H1 (cell line): ENCODE measurements around the gene UTS2R. TPM values are rescaled to one million over a fixed set of nuclear protein-coding genes. Genes with fewer than 3 reads are reported as not detected.

Experiments
- CTCF ChIA-PET: fragments of 300-600 bp; sonication (Branson Sonifier 250); formaldehyde crosslinking; loops from one replicate; lab custom pipeline; 2021; ENCODE audit not compliant: partially characterized antibody; lab: Charles Lee
- POLR2A ChIA-PET: fragments of 300-600 bp; sonication (Branson Sonifier 250); formaldehyde crosslinking; loops from one replicate; lab custom pipeline; 2021; ENCODE audit warnings: inconsistent platforms; ENCODE audit not compliant: partially characterized antibody; lab: Charles Lee
- DNase-seq, 2 experiments: peaks; one replicate each; pipeline versions ENCODE4 v3.0.0 to v3.0.0-alpha.2; 2010 to 2022; ENCODE audit warnings: low spot score in 2 of 2, low read depth in 1 of 2, mixed read lengths in 1 of 2
- FAIRE-seq: peaks from 2 replicates; lab custom pipeline; 2011; peaks lifted over from hg19 to GRCh38; lab: Jason Lieb, UNC
- H2AFZ ChIP-seq: 2 replicates; pipeline ENCODE4 v1.8.1; 2012; ENCODE audit warnings: low read length, inconsistent platforms
- H2AK5ac ChIP-seq: 2 replicates; pipeline ENCODE4 v1.6.1; 2013; ENCODE audit warnings: low read depth, low read length
- H2BK120ac ChIP-seq: replicated peaks from 2 replicates; pipeline ENCODE3; 2013; ENCODE audit warnings: low read depth, low read length, inconsistent platforms
- H2BK12ac ChIP-seq: 2 replicates; pipeline ENCODE4 v1.6.1; 2013; ENCODE audit warnings: low read depth, low read length
- H2BK15ac ChIP-seq: 2 replicates; pipeline ENCODE4 v1.6.1; 2013; ENCODE audit warnings: low read length
- H2BK20ac ChIP-seq: 2 replicates; pipeline ENCODE4 v1.6.1; 2013; ENCODE audit warnings: low read length
- H2BK5ac ChIP-seq: 2 replicates; pipeline ENCODE4 v1.6.1; 2013; ENCODE audit warnings: low read depth, low read length
- H3K14ac ChIP-seq: 2 replicates; pipeline ENCODE4 v1.6.1; 2013; ENCODE audit warnings: inconsistent platforms; ENCODE audit not compliant: insufficient read length
- H3K18ac ChIP-seq: 2 replicates; pipeline ENCODE4 v1.6.1; 2013; ENCODE audit warnings: low read length; ENCODE audit errors: extremely low read depth
- H3K23ac ChIP-seq: 2 replicates; pipeline ENCODE4 v1.6.1; 2013; ENCODE audit warnings: inconsistent platforms; ENCODE audit not compliant: insufficient read length
- H3K23me2 ChIP-seq: 2 replicates; pipeline ENCODE4 v1.6.1; 2013; ENCODE audit warnings: low read depth, low read length
- H3K27ac ChIP-seq: 2 replicates; pipeline ENCODE4 v1.6.1; 2011; ENCODE audit warnings: low read depth, low read length, inconsistent platforms
- H3K27me3 ChIP-seq, 4 experiments: replicated peaks in 1 of 4; 1 replicate in 1 of 4; 2 replicates in 3 of 4; pipeline versions ENCODE4 v1.6.1 to v1.8.1; 2011 to 2013; ENCODE audit warnings: low read length in 3 of 4, mild to moderate bottlenecking in 3 of 4, inconsistent platforms in 2 of 4, mixed read lengths in 2 of 4, moderate library complexity in 1 of 4; ENCODE audit not compliant: control insufficient read depth in 3 of 4, insufficient read depth in 3 of 4; ENCODE audit errors: extremely low read depth in 1 of 4
- H3K36me3 ChIP-seq, 4 experiments: 2 replicates each; pipeline versions ENCODE4 v1.6.1 to v1.8.1; 2011 to 2013; ENCODE audit warnings: mild to moderate bottlenecking in 4 of 4, low read length in 3 of 4, moderate library complexity in 2 of 4, control low read depth in 1 of 4, inconsistent platforms in 1 of 4; ENCODE audit not compliant: insufficient read depth in 4 of 4, control insufficient read depth in 2 of 4
- H3K4ac ChIP-seq: replicated peaks from 2 replicates; pipeline ENCODE3; 2013; ENCODE audit warnings: low read length, low read depth, mixed read lengths, inconsistent platforms; ENCODE audit not compliant: insufficient read length
- H3K4me1 ChIP-seq, 4 experiments: replicated peaks in 1 of 4; 1 replicate in 1 of 4; 2 replicates in 3 of 4; pipeline versions ENCODE4 v1.6.1 to v1.8.1; 2011 to 2013; ENCODE audit warnings: low read length in 3 of 4, inconsistent platforms in 2 of 4, mixed read lengths in 1 of 4; ENCODE audit not compliant: insufficient read depth in 4 of 4, control insufficient read depth in 3 of 4
- H3K4me2 ChIP-seq, 2 experiments: 2 replicates each; pipeline versions ENCODE4 v1.6.1 to v1.8.1; 2011 to 2013; ENCODE audit warnings: low read depth in 2 of 2, low read length in 2 of 2, control low read depth in 1 of 2, inconsistent platforms in 1 of 2, mild to moderate bottlenecking in 1 of 2; ENCODE audit not compliant: insufficient read depth in 1 of 2
- H3K4me3 ChIP-seq, 4 experiments: fragments of 200-600, 300-600 bp in 1 of 4; sonication (generic), shearing (Covaris generic), sonication (Bioruptor Twin) in 1 of 4; 2 replicates each; pipeline versions ENCODE4 v1.5.1 to v1.8.1; 2011 to 2016; ENCODE audit warnings: low read length in 4 of 4, low read depth in 3 of 4, control low read depth in 2 of 4, inconsistent platforms in 2 of 4, mild to moderate bottlenecking in 2 of 4, mixed read lengths in 1 of 4, moderate library complexity in 1 of 4; ENCODE audit not compliant: insufficient read depth in 2 of 4; ENCODE audit errors: extremely low read depth in 1 of 4
- H3K56ac ChIP-seq: replicated peaks from 2 replicates; pipeline ENCODE3; 2013; ENCODE audit warnings: low read depth, mild to moderate bottlenecking, mixed read lengths, low read length, inconsistent platforms; ENCODE audit not compliant: insufficient read length
- H3K79me1 ChIP-seq: 2 replicates; pipeline ENCODE4 v1.6.1; 2013; ENCODE audit warnings: low read depth, low read length, control low read depth
- H3K79me2 ChIP-seq, 2 experiments: 2 replicates each; pipeline versions ENCODE4 v1.6.1 to v1.8.1; 2012 to 2013; ENCODE audit warnings: low read length in 2 of 2, mild to moderate bottlenecking in 2 of 2, inconsistent platforms in 1 of 2; ENCODE audit not compliant: insufficient read depth in 2 of 2, control insufficient read depth in 1 of 2
- H3K9ac ChIP-seq, 4 experiments: replicated peaks in 1 of 4; 1 replicate in 1 of 4; 2 replicates in 3 of 4; pipeline versions ENCODE4 v1.6.1 to v1.8.1; 2011 to 2013; ENCODE audit warnings: low read depth in 3 of 4, low read length in 3 of 4, control low read depth in 2 of 4, mild to moderate bottlenecking in 2 of 4, moderate library complexity in 2 of 4, inconsistent platforms in 1 of 4; ENCODE audit errors: extremely low read depth in 1 of 4
- H3K9me3 ChIP-seq, 2 experiments: 2 replicates each; pipeline versions ENCODE4 v1.6.1 to v1.8.1; 2012 to 2013; ENCODE audit warnings: mild to moderate bottlenecking in 2 of 2, moderate library complexity in 2 of 2, control low read depth in 1 of 2, inconsistent platforms in 1 of 2, low read depth in 1 of 2, low read length in 1 of 2, mixed read lengths in 1 of 2; ENCODE audit not compliant: insufficient read depth in 2 of 2
- H4K20me1 ChIP-seq, 2 experiments: replicated peaks in 1 of 2; 2 replicates each; pipeline versions ENCODE3 to v1.8.1; 2011 to 2013; ENCODE audit warnings: inconsistent platforms in 2 of 2, low read length in 2 of 2, mild to moderate bottlenecking in 1 of 2; ENCODE audit not compliant: insufficient read depth in 2 of 2, control insufficient read depth in 1 of 2
- H4K5ac ChIP-seq: 2 replicates; pipeline ENCODE4 v1.6.1; 2013; ENCODE audit warnings: low read length, low read depth, mixed read lengths, inconsistent platforms; ENCODE audit not compliant: insufficient read length
- H4K8ac ChIP-seq: 2 replicates; pipeline ENCODE4 v1.8.0; 2013; ENCODE audit warnings: mild to moderate bottlenecking, moderate library complexity, low read length, inconsistent platforms; ENCODE audit not compliant: insufficient read depth; ENCODE audit errors: extremely low read depth
- H4K91ac ChIP-seq: replicated peaks from 2 replicates; pipeline ENCODE3; 2013; ENCODE audit warnings: low read length, mixed read lengths, inconsistent platforms; ENCODE audit not compliant: insufficient read length
- ASH2L ChIP-seq: fragments of 200-600, 300-600 bp; sonication (generic); IDR thresholded peaks from one replicate; pipeline ENCODE4 v1.7.1; 2017; ENCODE audit warnings: low read length
- ATF3 ChIP-seq: IDR thresholded peaks from 2 replicates; pipeline ENCODE4 v1.6.1; 2011; ENCODE audit warnings: low read depth, mild to moderate bottlenecking, low read length; ENCODE audit not compliant: insufficient read depth
- CHD2 ChIP-seq: IDR thresholded peaks from 2 replicates; pipeline ENCODE4 v1.6.1; 2012; ENCODE audit warnings: low read length, improper control_type of control experiment
- EZH2 ChIP-seq: fragments of 200-600 bp; sonication (generic); IDR thresholded peaks from 2 replicates; pipeline ENCODE4 v1.7.1; 2012; ENCODE audit warnings: low read depth, mild to moderate bottlenecking, moderate library complexity, low read length, inconsistent platforms; ENCODE audit not compliant: severe bottlenecking
- FOSL1 ChIP-seq: IDR thresholded peaks from 2 replicates; pipeline ENCODE4 v1.6.1; 2011; ENCODE audit warnings: mild to moderate bottlenecking, low read depth, low read length, moderate library complexity; ENCODE audit not compliant: insufficient read depth
- KDM1A ChIP-seq: fragments of 200-600, 300-600 bp; sonication (generic); IDR thresholded peaks from 2 replicates; pipeline ENCODE4 v1.7.1; 2016; ENCODE audit warnings: mild to moderate bottlenecking, low read length, borderline replicate concordance
- NANOG ChIP-seq: IDR thresholded peaks from 2 replicates; pipeline ENCODE4 v1.6.1; 2011; ENCODE audit warnings: low read length, low read depth, mild to moderate bottlenecking, inconsistent platforms; ENCODE audit not compliant: insufficient read depth, poor library complexity, severe bottlenecking
- POLR2A ChIP-seq, 2 experiments: IDR thresholded peaks; 1 replicate in 1 of 2; 2 replicates in 1 of 2; pipeline ENCODE4 v1.6.1; 2011; ENCODE audit warnings: low read depth in 2 of 2, low read length in 2 of 2, mild to moderate bottlenecking in 2 of 2; ENCODE audit errors: control extremely low read depth in 1 of 2
- SP1 ChIP-seq: IDR thresholded peaks from 2 replicates; pipeline ENCODE4 v1.6.1; 2011; ENCODE audit warnings: low read depth, low read length
- SP2 ChIP-seq: IDR thresholded peaks from 2 replicates; pipeline ENCODE4 v1.6.1; 2012; ENCODE audit warnings: mild to moderate bottlenecking, low read length, inconsistent platforms
- SRF ChIP-seq: IDR thresholded peaks from 2 replicates; pipeline ENCODE4 v1.6.1; 2011; ENCODE audit warnings: mild to moderate bottlenecking, low read depth, low read length, moderate library complexity
- WGBS, 2 experiments: shearing (Covaris generic) in 1 of 2; methylation state at CpG; one replicate each; pipeline versions ENCODE4 v1.1.6 to v1.1.7; 2013 to 2015; ENCODE audit warnings: low lambda C conversion rate in 2 of 2, mixed read lengths in 2 of 2, inconsistent platforms in 1 of 2, low coverage in 1 of 2, missing lambda C conversion rate in 1 of 2; ENCODE audit not compliant: insufficient replicate concordance in 2 of 2, insufficient coverage in 1 of 2, insufficient read length in 1 of 2; ENCODE audit errors: extremely low coverage in 1 of 2, missing lambda C conversion rate in 1 of 2; 5-methylcytosine and 5-hydroxymethylcytosine counted together
- polyA plus RNA-seq, 7 experiments: library from polyadenylated mRNA; depleted of rRNA in 3 of 7; stranded (reverse) in 5 of 7; unstranded in 2 of 7; fragments of >200 nt in 5 of 7; fragments of 200-250 nt in 2 of 7; gene quantifications; 1 replicate in 5 of 7; 2 replicates in 1 of 7; 4 replicates in 1 of 7; pipeline versions ENCODE4 v1.2.1 to v1.2.3, GENCODE V29; 2011 to 2013; ENCODE audit warnings: missing spikeins in 2 of 7, mixed read lengths in 2 of 7
- total RNA-seq: library from RNA; stranded (reverse); fragmentation: NEBNext Ultra II Directional; extraction: Animal tissue kit (Norgen Biotek cat#: 25700); gene quantifications from 2 replicates; pipeline ENCODE4 v1.2.1, GENCODE V29; 2021

UTS2R gene
- total and polyA plus RNA-seq, 2 of the 8 experiments (the other 6 are each of a cell fraction or from before 2014, with no cell fraction given) = 0.27 TPM; not detected in 1

GRCh38 chr17:82367724-82368524 lies 3.6 kb upstream of the UTS2R start:
- no peak overlapping the region for H2BK20ac ChIP-seq
- ChIA-PET POLR2A (no interaction called here), CTCF (no interaction called here)
- H3K18ac ChIP-seq = no peak overlapping the region
- no peak overlapping the region for H2AFZ ChIP-seq
- H3K9me3 ChIP-seq = no peaks in the 10 kb centered on the region; a peak in 1 of 4 replicates
- no peaks in the 10 kb centered on the region for H3K36me3 ChIP-seq
- H3K23me2 ChIP-seq = peaks cover 7% of the 10 kb centered on the region; the same call in 1 of the 2 replicates
- H3K4me2 ChIP-seq = no peak overlapping the region
- H3K56ac ChIP-seq = no peak overlapping the region
- H3K9ac ChIP-seq = no peak overlapping the region
- no peak overlapping the region for H2BK12ac ChIP-seq
- peak overlapping the region in 1 of 4 experiments; percentile 31; a peak in 1 of 8 replicates for H3K4me3 ChIP-seq
- FAIRE-seq (no peak), DNase-seq (peak in 1 of 2 experiments; percentile 49)
- H2BK120ac ChIP-seq = no peak overlapping the region
- H3K79me1 ChIP-seq = no peaks in the 10 kb centered on the region
- H2AK5ac ChIP-seq = no peak overlapping the region
- no peak overlapping the region for H4K91ac ChIP-seq
- no peaks in the 10 kb centered on the region for H4K20me1 ChIP-seq
- no peak overlapping the region for H4K5ac ChIP-seq
- H3K27ac ChIP-seq = no peak overlapping the region
- no peak overlapping the region for H3K4ac ChIP-seq
- H2BK15ac ChIP-seq = no peak overlapping the region
- H3K23ac ChIP-seq = no peak overlapping the region
- 88% methylated on average over 14 of the region's 14 CpGs; no CpG with 5 or more reads in 1 of the 2 experiments for WGBS, 2 experiments
- H3K27me3 ChIP-seq = peaks cover 20 to 34% (median 32%) of the 10 kb centered on the region in 4 experiments
- H4K8ac ChIP-seq = peak overlapping the region; percentile 9; the same call in 1 of the 2 replicates
- no peaks in the 10 kb centered on the region for H3K79me2 ChIP-seq
- no peak overlapping the region for H2BK5ac ChIP-seq
- no peak overlapping the region for H3K14ac ChIP-seq
- peaks cover 0 to 6% (median 2%) of the 10 kb centered on the region in 4 experiments; a peak in 3 of 7 replicates for H3K4me1 ChIP-seq
- TF ChIP-seq CHD2 = peak; percentile 63; the same call in 1 of the 2 replicates
- no peak for TF ChIP-seq POLR2A (IDR thresholded peaks at IDR 0.05; ENCODE audit: control extremely low read depth in 1 of 2, low read depth in 2 of 2, low read length in 2 of 2)
- TF ChIP-seq NANOG = no peak
- 0 out of 2 replicates have a peak, but pooled peaks have one; percentile 9 for TF ChIP-seq SRF
- TF ChIP-seq FOSL1 = no peak
- TF ChIP-seq ATF3 = no peak
- no peak for TF ChIP-seq ASH2L
- no peak for TF ChIP-seq EZH2
- TF ChIP-seq KDM1A = no peak
- peak; percentile 35; the same call in 1 of the 2 replicates for TF ChIP-seq SP2
- TF ChIP-seq SP1 = peak; percentile 89
